T-helper 2 cell treated with Interferon-gamma antibody and Interleukin-4, amounts not matched to agents 100 ng/mL and 5 ng/mL, for 36 hours (primary cell): ENCODE data around the gene ABCF2. TPM values are rescaled to one million over a fixed set of nuclear protein-coding genes. Genes with fewer than 3 reads are reported as not detected.

Experiments used
- intact Hi-C: fragments of 100-400 bp; cut with micrococcal nuclease; formaldehyde crosslinking; loops from one replicate; pipeline ENCODE4 v1.15.1; 2023
- total RNA-seq: library from RNA; stranded (reverse); gene quantifications from 2 replicates; pipeline ENCODE4 v1.2.3, GENCODE V29; 2022

The ABCF2 gene
- total RNA-seq, 1 donor from 2014 or later: 47.2 TPM

DNA sequence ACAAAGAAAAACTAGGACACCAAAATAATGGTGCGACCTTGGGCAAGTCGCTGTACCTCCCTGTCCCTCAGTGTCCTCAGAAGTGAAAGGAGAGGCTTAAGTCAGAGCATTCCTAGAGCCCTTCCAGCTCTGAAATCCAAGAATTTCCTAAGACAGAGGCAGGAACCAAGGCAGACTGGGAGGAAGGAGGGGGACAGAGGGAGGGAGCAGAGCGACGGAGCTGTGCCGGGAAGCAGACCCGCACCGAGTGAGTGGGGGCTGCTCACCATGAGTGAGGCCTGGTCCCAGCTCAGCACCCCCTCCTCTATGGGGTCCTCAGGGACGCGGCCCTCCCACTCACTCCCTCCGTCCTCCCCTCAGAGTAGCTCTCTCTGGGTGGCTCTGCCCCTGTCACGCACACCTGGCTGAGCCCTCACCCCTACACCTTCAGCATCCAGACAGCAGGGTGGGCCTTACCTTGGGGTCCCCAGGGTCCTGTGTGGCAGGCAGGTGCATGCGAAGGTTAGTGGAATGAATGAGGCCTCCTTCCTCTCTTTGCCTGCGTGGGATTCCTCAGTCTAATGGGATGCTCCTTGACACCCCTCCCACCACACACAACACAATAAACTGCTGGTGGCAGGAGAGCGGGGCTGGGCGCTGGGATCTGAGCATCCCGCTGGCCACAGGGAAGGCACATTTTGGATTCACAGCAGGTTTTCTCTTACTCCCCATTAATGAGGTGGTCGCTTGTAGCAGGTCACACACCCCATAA is 26.1 kb upstream of the ABCF2 start:
- intact Hi-C loops: no loop called here

DNA sequence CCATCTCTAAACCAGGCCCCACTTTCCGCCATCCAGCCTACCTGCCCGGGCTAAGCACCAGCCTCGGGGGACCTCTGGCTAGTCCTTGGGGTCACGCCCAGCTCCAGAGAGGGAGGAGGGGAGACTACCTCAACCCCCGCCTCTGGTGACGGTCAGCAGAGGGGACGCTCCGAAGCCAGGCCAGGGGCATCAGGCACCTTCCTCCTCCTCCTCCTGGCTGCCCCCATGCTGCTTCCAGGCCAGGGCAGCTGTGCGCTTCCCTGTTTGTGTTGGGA is 25.5 kb upstream of the ABCF2 start:
- intact Hi-C loops: no loop called here

DNA sequence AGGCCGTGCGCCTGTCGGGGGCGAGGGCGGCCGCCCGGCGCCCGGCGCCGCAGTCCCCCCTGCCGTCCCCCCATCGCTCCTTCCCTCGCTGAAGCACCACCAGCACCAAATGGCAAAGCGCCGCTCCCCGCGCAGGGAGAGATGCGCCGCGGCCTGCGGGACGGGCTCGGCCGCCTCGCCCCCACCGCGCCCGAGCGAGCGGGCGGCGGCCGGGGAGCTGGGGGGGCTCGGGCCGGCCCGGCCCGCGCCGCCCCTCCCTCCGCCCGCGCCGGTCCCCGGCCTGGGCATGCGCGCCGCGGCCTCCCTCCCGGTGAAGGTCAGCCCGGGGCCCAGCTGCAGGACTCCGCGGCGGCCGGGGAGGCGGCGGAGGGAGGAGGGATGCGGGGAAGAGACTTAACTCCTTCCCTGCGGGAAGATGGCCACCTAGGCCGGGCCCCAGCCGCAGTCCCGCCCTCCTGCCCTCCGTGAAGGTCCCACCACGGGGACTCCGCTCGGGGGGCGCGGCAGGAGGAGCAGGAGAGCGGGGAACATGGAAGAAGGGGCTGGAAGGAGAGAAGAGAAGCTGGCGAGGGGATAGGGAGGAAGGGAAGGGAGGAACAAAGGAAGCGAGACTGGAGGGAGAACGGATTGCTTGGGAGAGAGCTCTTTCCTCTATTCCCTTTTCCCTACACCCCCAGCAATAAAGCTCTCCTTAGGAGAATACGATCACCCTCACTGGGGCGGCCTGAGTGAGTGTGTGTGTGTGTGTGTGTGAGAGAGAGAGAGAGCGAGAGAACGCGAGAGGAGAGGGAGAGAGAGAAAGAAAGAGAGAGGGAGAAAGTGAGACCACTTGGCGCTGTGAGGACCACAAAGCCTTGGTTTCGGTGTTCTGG is 24.9 kb upstream of the ABCF2 start:
- intact Hi-C loops: no loop called here

DNA sequence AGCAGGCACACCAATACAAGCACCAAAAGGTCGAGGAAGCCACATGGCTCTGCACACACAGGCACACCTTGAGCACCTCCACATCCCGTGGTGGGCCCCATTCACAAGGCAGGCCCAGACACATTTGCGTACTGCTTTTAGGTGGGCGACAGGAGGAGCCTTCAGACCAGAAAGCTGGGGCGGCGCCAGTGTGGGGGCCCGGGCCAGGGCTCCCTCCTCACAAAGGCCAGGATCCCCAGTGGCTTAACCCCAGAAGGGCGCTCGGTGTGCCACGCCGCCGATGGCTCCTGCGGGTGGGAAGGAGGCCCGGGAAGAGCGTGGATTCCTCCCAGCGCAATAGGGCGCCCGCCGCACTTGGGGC is 24.3 kb upstream of the ABCF2 start:
- intact Hi-C loops: no loop called here

DNA sequence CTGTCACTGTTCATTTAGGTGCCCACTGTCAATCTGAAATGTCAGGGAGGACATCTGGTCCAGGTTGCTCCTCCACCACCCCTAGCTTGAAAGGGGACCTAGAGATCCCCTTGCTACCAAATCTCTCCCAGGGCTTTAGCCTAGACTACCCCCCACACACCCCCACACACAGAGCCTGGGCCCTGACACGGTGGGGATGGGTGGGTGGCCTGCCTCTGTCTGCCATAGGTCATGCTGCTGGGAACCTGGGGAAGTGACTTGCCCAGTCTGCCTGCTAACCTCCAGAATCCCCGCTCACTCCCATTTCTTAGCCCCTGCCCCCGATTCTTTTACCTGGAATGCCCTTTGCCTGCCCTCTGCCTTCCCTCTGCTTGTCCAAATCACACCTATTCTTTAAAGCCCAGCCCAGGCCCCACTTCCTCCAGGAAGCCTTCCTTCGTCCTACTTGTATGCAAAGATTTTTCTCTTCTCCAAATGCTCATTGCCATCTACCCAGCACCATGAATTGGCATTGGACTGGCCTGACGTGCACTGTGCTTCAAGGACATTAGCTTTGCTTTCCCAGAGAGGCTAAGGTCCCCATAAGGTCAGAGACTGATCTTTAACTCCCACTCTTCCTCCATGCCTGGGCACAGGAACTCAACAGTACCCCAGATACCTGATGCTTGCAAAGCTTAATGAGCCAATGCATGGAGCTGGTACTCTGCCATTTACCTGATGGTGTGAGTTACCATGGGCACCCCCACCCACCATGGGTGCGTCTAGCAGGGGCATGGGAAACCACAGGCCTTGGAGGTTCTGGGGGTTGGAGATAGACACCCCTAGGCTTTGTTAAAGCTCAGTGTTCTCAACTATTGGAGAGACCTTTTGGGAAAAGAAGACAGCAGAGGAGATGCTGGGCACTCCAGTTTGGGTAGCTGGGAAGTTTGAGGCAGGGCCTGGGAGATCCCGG is 23.5 kb upstream of the ABCF2 start:
- intact Hi-C loops: no loop called here

DNA sequence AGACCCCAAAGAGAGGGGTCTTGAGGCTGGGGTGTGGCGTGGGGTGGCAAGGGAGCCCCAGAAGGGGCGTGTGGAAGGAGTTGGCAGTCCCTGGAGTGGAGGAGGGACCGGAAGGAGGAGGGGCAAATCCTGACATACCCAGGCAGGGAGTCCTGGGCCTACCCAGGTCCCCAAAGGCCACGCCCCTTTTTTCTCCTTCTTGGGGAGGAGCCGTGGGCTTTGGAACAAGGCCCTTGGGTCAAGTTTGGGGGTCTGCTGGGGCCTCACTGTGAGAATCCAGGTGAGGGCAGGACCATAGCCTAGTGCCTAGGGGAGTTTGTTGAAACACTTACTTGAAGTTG is 22.7 kb upstream of the ABCF2 start:
- intact Hi-C loops: no loop called here

DNA sequence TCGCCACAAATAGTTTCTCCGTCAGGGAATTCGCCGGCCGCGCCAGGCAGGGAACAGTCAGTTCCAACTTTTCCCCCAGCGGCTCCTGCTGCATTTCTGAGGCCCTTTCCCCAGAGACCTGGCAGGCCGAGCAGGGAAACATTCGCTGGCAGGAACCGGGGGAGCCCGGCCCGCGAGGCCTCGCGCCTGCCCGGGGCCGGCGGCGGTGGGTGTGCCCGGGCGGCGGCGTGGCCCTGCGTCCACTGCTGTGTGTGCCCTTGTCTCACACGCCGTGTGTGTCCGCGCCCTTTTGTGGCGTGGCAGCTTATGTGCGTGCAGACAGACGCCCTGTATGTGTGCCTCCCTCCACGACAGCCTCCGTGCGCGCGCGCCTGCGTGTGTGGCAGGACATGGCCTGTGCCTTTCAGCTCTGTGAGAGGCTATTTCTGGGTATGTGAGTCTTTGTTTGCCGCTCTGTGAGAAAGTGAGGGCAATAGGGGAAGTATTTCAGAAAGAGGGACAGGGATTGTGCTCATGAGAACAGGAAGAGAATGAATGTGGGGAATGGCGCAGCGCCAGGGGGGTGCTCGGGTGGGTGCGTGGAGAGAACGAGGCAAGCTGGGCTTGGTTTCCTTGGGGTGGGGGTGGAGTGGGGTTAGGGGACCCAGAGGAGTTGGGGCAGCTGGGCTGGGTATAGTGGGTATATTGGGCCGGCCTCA is 22.2 kb upstream of the ABCF2 start:
- intact Hi-C loops: no loop called here

DNA sequence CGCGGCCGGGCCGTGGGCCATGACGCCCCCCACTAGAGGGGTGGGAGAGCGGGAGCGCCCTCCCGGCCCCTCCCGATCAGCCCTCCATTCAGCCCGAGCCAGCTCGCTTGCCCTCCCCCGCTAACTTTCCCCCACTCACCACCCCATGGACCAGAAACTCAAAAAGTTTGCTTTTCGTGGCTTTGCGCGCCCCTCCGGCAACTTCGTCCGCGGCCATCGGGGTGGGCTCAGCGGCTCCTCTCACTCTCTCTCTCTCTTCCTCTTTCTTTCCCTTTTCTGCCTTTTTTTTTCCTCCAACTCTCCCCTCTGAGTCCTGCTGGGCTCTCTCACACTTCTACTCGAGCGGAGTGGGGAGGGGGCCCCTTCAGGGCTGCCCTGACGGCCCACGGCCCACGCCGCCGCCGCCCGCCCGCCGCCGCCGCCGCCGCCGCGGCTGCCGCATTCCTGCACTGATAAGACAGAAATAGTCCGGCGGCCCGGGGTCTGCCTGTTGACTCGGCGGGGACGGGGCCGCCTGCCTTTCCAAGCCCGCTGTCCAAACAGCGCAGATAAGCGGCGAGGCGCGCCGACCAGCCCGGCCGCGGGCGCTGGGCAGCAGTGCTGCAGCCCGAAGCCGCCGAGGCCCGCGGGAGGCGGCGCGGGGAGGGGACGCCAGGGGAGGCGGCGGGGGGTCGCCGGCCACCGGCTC is 21.5 kb upstream of the ABCF2 start, which contains the start of gene SMARCD3:
SMARCD3 (minus strand) TSS at position 349 of the 688 bp plus-strand sequence; CDS start at position 217, 132 bp downstream.
- intact Hi-C loops: loop anchor here (1.0 kb wide), 1 partner anchor 55 kb away; no protein-coding TSS in a partner anchor

DNA sequence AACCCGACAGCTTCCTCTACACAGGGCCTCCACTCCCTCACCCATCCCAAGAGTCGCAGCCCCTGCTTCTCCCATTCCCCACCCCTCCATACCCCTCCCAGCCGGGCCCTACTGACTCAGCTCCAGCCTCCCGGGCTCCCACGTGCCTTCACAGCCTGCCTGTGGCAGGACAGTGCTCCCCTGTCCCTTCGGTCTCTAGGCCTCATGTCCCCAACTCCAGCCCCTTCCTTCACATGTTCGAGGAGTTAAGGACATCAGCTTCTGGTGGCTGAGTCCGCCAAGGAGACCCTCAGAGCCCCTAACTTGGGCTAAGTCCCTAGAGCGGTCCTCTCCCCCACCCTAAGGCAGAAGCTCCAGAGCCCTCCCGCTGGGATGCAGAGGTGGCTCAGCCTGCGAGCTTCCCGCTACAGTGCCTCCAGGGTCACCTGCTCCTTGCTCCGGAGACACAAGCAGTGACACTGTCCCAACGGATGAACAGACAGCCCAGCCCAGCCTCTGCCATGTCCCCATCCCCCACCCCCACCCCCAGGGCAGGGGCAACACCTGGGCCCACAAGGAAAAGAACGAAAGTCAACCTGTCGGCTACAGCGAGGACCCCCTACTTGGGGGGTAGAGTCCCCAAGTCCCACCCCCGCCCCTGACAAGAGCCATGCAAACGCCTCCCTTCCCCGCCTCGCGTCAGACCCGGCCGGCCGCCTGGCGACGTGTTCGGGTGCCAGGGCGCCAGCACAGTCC is 20.8 kb upstream of the ABCF2 start:
- intact Hi-C loops: loop anchor here (1.0 kb wide), 1 partner anchor 56 kb away; no protein-coding TSS in a partner anchor

DNA sequence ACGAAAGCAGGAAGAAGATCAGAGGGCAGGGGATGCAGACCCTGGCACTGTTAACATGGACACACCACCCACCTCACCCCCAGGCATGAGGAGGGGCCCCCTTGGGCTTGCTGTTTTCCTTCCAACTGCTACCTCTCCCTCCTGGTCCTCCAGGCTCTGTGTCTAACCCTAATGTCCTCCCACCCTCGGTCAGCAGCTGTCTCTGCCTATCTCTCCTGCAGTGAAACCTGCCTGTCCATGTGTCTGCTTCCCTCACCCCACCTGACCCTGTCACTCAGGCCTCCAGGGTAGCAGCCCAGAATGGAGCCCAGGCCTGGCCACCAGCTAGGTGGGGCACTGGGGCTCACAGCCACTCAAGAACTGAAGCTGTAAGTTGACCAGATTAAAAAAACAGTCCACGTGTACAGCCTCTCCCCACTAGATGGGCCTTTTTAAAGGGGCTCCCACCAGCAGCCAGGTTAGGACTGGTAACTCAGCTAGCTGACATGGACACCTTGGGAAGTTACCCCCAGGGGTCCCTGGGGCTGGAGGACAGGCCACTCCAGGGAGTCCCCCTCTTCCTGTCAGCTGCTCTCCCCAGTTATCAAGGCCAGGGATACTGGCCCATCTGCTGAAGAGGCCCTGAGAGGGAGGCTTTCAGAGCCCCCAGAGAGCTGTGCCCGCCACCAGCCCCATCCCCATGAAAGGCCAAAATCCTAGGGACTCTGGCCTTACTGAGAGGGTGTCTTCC is 20.0 kb upstream of the ABCF2 start:
- intact Hi-C loops: no loop called here

DNA sequence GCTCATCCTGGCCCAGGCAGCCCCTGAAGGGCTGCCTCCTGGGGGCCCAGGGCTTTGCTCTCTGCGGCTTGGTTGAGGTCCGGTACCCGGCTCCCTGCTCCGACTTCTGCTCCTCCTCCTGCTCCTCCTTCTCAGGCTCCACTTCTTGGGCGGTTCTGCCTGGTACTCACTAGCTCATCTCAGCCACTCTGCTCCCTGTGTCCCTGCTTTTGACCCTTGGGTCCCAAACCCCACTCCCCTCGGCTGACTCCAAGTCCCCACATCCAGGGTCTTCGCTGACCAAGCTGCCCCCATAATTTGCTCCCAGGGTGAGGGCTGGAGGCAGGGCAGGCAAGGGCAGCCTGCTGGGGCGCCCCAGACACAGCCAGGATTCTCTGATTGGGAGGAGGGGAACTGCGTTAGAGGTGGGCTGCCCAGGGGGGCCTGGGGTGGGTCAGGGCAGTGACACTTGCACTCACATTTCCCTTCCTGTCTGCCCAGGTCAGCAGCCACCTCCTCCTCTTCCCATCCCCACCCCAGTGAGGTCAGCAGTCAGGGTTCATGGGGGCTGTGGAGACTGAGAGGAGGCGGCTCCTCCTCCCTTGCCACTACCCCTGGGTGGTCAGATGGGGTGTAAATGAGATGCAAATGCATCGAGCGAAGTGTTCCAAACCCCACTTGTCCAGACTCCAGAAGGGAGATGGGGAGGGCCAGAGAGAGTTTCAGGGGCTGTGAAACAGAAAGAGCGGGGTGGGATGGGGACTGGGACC is 19.3 kb upstream of the ABCF2 start:
- intact Hi-C loops: no loop called here

DNA sequence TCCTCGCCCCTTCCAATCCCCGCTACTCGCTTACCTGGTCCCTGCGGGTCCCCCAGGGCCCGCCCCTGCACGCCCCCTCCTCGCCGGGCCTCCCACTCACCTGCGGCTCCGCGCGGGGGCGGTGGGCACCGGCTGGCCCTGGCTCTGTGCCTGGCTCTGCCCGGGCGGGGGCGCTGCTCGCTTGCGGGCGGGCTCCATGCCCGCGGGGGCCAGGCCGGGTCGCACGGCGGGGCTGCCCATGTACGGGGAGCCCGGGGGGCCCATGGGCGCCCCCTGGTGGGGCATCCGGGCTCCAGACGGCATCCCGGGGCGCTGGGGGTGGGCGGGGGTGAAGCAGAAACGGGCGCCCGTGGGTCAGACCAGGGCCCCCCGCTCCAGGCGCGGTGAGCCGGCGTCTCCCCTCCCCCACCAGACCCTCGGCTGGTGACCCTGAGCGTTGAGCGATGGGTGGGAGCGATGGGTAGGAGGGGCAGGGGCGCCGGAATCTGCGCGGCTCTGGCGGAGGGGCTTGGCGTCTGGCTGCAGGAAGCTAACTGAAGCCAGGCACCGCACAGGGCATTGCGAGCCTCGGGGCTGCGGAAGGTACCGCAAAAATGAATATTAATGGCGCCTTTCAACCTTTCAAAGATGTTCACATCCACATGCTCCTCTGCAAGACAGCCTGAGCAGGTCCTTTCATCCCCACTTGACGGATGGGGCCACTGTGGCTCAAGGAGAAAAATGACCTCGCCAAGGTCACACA is 18.5 kb upstream of the ABCF2 start:
- intact Hi-C loops: loop anchor here (2.0 kb wide), 1 partner anchor 57 kb away; no protein-coding TSS in a partner anchor

DNA sequence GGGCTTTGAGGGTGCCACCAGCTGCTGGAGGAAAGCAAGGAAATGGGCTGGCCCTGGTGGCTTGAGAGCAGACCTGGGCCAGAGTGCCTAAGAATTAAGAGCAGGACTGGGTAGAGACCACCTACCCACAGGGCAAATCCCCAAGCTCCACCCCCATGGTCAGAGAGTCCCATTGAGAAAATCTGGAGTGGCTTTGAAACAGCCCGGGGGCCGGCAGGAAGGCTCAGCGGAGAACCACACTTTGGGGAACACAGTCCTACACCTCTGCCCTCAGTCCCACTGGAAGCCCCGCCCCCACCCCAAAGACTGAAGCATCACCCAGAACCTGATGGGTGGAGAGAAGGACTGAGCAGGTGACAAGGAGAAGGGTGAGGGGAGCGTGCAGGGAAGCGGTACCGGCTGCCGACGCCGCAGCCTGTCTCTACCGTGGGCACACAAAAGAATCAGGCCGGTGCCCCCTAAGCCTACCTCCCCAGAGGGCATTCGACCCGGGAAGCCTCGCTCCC is 17.9 kb upstream of the ABCF2 start:
- intact Hi-C loops: loop anchor here (1.0 to 2.0 kb wide), 5 partner anchors 13 to 121 kb away; partner anchors contain the start of genes ABCF2 and CHPF2

DNA sequence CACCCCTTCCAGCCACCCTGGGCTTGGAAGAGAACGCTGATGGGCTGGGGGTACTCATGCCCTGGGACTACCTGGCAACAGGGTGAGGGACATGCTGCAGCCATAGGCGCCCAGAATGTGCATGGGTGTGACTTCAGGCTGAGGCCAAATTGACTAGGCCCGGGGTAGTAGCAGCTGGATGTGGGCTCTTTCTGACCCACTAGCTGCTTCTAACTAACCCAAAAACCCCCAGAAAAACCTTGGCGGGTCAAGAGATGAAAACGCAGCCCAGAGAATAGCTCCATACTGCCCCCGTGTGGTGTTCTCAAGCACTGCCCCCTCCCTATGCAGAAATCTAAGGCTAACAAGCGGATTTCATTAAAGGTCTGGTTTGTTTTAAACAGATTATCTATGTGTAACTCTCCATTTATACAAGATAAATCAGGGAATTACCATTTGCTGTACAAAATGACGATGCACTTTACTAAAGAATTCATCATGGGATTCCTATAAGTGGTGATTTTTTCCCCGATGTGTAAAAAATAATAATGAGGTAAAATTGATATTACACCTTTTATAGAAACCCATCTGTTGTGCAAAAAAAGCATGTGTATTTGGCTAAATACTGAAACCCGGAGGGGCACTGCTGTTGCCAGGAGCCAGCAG is 17.3 kb upstream of the ABCF2 start:
- intact Hi-C loops: loop anchor here (1.0 to 2.0 kb wide), 5 partner anchors 12 to 120 kb away; partner anchors contain the start of genes ABCF2 and CHPF2

DNA sequence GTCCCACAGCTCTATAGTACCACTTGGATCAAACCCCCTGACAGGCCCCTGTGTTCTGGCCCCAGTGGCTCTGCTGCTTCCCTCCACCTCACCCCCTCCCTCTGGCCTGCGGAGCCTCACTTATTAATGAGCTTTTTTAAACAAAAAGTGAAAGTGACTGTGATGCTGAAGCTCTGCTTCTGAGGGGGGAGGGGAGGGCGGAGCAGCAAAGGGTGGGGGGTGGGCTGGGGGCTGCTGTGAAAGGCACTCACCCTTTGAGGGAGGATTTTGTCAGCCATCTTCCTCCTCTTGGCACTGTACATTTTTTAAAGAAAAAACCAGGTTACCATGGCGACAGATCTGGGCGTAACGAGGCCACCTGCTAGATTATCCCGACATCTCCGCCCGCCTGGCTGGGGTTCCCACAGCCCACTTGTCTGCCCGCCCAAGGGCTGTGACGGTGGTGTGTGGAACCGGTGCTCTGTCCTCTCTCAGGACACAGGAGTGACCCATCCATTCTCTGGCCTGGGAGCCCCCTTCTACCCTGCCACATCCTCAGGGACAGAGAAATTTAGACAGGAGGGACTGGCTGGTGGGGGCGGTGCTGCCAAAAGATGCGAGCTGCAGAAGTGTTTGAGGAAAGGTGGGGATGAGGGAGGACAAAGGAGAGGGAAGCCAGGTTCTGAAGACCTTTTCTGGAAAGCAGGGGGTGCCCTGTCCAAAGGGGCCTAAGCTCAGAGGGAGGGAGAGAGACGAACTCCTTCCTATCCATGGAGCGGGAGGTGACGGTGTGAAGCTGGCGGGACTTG is 16.6 kb upstream of the ABCF2 start:
- intact Hi-C loops: loop anchor here (1.0 to 2.0 kb wide), 5 partner anchors 11 to 119 kb away; partner anchors contain the start of genes ABCF2 and CHPF2

DNA sequence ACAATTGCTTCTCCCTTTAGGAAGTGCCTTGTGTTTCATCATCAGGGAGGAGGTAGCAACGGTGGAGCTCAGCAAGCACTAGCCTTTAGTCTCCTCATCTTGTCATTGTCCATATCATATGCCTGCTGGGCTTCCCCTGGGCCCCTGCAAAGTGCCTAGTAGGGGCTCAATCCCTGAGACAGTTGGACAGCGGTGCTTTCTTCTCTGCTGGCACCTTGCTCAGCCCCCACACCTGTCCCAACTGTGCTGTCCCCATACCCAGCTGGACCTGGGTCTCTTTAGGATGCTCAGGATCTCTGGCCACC is 16.0 kb upstream of the ABCF2 start:
- intact Hi-C loops: no loop called here
